ENCODE measurements around the gene CDK4. TPM values are rescaled to one million over a fixed set of nuclear protein-coding genes. Genes with fewer than 3 reads are reported as not detected.

CDK4 gene
- total RNA-seq, 4 donors from 2014 or later, result 95.2 to 137 (median 113) TPM

DNA sequence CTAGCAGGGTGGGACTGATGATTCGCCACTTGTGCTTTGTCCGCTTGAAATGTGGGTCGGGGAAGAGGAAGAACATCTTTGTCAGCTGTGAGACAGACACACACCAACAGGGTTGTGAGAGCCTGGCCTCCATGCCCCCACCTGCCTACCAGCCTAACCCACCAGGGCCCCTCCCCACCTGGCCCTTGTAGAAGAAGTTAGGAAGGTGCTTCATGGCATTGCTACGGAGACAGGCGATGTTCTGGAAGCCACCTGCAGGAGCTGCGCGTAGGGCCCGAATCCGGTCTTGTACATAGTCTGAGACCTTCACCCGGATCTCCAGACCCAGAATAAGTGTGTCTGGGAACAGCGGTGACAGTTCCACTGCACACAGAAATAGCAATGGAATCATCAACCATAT is 17.5 kb upstream of the CDK4 start:
- Histone ChIP-seq H3K9me3 (no peaks in the 10 kb centered on the region), H3K4me1 (peaks cover 40 to 58% of the 10 kb centered on the region in 2 donors), H3K27ac (no peak overlapping the region), H3K4me3 (replicated peaks in 1 of 3) (no peak overlapping the region), H3K27me3 (no peaks in the 10 kb centered on the region), H3K36me3 (no peaks in the 10 kb centered on the region)
- TF ChIP-seq POLR2A (IDR thresholded peaks at IDR 0.05), result no peak
- TF ChIP-seq, protein P1, sequence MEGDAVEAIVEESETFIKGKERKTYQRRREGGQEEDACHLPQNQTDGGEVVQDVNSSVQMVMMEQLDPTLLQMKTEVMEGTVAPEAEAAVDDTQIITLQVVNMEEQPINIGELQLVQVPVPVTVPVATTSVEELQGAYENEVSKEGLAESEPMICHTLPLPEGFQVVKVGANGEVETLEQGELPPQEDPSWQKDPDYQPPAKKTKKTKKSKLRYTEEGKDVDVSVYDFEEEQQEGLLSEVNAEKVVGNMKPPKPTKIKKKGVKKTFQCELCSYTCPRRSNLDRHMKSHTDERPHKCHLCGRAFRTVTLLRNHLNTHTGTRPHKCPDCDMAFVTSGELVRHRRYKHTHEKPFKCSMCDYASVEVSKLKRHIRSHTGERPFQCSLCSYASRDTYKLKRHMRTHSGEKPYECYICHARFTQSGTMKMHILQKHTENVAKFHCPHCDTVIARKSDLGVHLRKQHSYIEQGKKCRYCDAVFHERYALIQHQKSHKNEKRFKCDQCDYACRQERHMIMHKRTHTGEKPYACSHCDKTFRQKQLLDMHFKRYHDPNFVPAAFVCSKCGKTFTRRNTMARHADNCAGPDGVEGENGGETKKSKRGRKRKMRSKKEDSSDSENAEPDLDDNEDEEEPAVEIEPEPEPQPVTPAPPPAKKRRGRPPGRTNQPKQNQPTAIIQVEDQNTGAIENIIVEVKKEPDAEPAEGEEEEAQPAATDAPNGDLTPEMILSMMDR (IDR thresholded peaks at IDR 0.05), result no peak
- DNase-seq, result no peak
- intact Hi-C loops (cut with DNase I), result no loop called here
- 94% methylated on average over 11 of the region's 11 CpGs for WGBS, 2 donors

DNA sequence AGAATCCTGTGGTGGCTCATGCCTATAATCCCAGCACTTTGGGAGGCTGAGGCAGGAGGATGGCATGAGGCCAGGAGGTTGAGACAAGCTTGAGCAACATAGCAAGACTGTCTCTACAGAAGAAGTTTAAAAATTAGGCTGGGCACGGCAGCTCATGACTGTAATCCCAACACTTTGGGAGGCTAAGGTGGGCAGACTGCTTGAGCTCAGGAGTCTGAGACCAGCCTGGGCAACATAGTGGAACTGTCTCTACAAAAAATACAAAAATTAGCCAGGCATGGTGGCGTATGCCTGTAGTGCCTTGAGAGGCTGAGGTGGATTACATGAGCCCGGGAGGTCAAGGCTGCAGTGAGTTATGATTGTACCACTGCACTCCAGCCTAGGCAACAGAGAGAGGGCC is 15.8 kb upstream of the CDK4 start:
- H3K9me3 ChIP-seq, result no peaks in the 10 kb centered on the region
- peak overlapping the region in 2 of 3 donors; percentile 27 to 56 for H3K27ac ChIP-seq
- H3K27me3 ChIP-seq, result no peaks in the 10 kb centered on the region
- H3K36me3 ChIP-seq, result no peaks in the 10 kb centered on the region
- peak; percentile 67 to 75 for DNase-seq
- H3K4me3 ChIP-seq (replicated peaks in 1 of 3), result no peak overlapping the region
- no peak for TF ChIP-seq POLR2A (IDR thresholded peaks at IDR 0.05)
- TF ChIP-seq, protein P1 (IDR thresholded peaks at IDR 0.05), result no peak
- intact Hi-C loops (cut with DNase I), result no loop called here
- peaks cover 37 to 52% of the 10 kb centered on the region in 2 donors for H3K4me1 ChIP-seq
- WGBS, 2 donors, result 42 to 54% methylated on average over 3 of the region's 3 CpGs

DNA sequence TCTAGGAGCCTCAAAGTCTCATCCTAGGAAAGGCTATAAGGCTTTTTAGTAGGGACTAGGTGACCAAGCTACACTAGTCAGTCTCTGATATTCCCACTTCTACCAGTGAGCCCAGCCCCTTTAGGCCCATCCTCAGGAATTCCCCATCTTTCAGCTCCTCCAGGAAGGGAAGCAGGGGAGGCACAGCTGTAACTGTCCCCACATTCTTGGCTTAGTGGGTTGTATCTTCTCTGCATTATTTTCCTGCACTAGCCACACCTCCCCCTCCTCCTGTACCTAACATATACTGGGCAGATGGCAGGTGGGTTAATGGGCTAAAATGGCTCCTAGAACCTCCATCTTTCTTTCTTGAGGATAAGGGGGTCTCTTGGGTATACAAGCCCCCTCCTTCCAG is 15.2 kb upstream of the CDK4 start:
- peaks cover 36 to 52% of the 10 kb centered on the region in 2 donors for H3K4me1 ChIP-seq
- H3K4me3 ChIP-seq (replicated peaks in 1 of 3), result no peak overlapping the region

DNA sequence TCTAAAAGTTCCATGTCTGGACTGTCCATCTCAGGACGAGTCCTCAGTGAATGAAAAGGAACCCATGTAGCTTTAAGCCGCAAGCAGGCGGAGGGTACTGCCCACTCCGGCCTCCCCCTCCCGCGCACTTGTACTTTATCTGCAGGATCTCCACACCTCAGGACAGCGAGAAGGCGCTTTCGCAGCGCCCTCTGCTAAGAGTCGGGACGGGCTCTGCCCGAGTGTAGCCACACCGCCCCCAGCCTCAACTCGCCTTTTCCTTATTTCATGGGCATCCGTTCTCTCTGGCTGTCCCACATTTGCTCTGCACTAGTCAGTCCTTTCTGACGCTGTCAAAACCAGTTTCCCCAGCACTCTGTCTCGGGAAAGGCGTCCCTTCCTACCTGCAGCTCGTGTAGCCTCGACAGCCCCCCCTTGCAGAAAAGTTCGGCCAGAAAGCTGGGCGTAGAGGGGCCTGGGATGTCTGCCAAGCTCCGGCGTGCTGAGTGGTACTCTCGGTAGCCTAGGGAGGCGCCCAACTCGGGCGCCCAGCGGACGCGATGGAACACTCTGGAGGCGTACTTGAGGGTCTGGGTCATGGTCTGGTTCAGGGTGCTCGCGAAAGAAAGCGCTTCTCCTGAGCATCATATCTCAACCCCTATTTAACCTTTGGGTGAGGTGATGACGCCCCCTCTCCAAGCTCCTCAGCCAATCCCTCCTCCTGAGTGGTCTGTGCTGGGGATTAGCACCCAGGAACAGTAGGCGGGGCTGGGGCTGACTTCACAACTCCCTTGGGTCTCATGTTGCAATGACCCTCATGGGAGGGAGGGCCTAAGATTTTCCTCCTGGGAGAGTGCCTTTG is 14.6 kb upstream of the CDK4 start, which contains the start of gene CYP27B1:
TSS of gene CYP27B1 (minus strand) at position 615 of the 841 bp plus-strand sequence. CDS start at position 578, 37 bp downstream.
- Histone ChIP-seq H3K27me3 (no peaks in the 10 kb centered on the region), H3K27ac (peak within 1 kb of the TSS in 2 of 3 donors; percentile 27 to 49), H3K4me3 (replicated peaks in 1 of 3) (peak within 1 kb of the TSS; percentile 10 to 37 (median 18)), H3K9me3 (no peaks in the 10 kb centered on the region), H3K36me3 (no peaks in the 10 kb centered on the region), H3K4me1 (peaks cover 36 to 52% of the 10 kb centered on the region in 2 donors)
- DNase-seq, result peak; percentile 91 to 97
- intact Hi-C loops (cut with DNase I), result no loop called here
- TF ChIP-seq POLR2A (IDR thresholded peaks at IDR 0.05), result peak in 1 of 2 donors; percentile 3
- TF ChIP-seq, protein P1 (IDR thresholded peaks at IDR 0.05), result no peak
- 4 to 5% methylated on average over 34 of the region's 38 CpGs for WGBS, 2 donors

More for the DNA sequence above, 15.2 kb upstream of the CDK4 start:
- Histone ChIP-seq H3K27me3 (no peaks in the 10 kb centered on the region), H3K36me3 (no peaks in the 10 kb centered on the region), H3K27ac (peak overlapping the region in 2 of 3 donors; percentile 24 to 27), H3K9me3 (no peaks in the 10 kb centered on the region)
- DNase-seq, result no peak
- TF ChIP-seq POLR2A (IDR thresholded peaks at IDR 0.05), result no peak
- TF ChIP-seq, protein P1 (IDR thresholded peaks at IDR 0.05), result no peak
- intact Hi-C loops (cut with DNase I), result no loop called here

Data from thyroid gland (tissue), 4 donors.